Left colon (tissue), 2 donors: ENCODE measurements around the gene TGFBR2. TPM values are rescaled to one million over a fixed set of nuclear protein-coding genes. Genes with fewer than 3 reads are reported as not detected.
A peak's percentile ranks its signal among the peaks of the same experiment; 100 is the strongest.
"Not testable (repeated sequence)": the region's sequence is repeated elsewhere in the genome, so short reads cannot be mapped to it uniquely, and the experiment has no call there.

Source experiments
- ATAC-seq: fragments of 200-7000 bp; cut with Tn5 transposase; one replicate; pipeline ENCODE4 v1.9.1; 2020; ENCODE audit warnings: mild to moderate bottlenecking, moderate library complexity
- DNase-seq, 2 donors: peaks; one replicate each; pipeline ENCODE4 v3.0.0-alpha.2; 2020
- intact Hi-C, 2 donors: fragments of 100-400 bp; cut with DNase I in 1 of 2; cut with micrococcal nuclease in 1 of 2; formaldehyde crosslinking; loops; one replicate each; pipeline versions ENCODE4 v1.11.2 to v1.14.0; 2022; cut with DNase I, micrococcal nuclease
- total RNA-seq, 2 donors: library from RNA; stranded (reverse); fragmentation: NEBNext Ultra II Directional; extraction: Animal tissue kit (Norgen Biotek cat#: 25700); gene quantifications; one replicate each; pipeline ENCODE4 v1.2.1, GENCODE V29; 2021
- donor health status: DM: no; HTN: no; CAD: no.
- donor health status: DM: yes; HTN: yes; CAD: no.

Gene TGFBR2
- total RNA-seq, 2 donors from 2014 or later = 43.0 to 57.6 TPM

DNA sequence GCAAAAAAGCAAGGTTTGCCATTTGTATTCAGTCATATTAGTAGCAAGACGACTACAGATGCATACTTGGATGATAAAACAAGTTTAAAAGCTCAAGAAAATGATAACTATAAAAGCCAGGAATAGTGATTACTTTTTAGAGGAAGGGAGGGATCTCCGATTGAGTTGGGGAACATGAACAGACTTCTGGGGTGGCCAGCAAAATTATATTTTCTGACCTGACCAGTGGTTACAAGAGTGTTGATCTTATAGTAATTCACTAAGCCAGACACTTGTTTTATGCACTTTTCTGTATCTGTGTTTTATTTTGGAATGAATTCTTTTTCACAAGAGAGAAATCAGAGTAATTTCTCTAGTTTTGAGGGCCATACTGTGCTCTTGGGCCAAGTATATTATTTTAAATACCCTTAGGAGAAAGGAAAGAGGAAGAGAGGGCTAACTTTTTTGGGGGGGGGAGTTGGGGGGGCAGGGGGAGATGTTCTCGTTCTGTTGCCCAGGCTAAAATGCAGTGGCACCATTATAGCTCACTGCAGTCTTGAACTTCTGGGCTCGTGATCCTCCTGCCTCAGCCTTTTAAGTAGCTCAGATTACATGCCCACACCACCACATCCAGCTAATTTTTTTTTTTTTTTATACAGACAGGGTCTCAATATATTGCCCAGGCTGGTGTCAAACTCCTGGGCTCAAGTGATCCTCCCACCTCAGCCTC lies 57.3 kb downstream of the TGFBR2 start:
- ATAC-seq = no peak
- intact Hi-C loops = no loop called here
- DNase-seq = no peak

DNA sequence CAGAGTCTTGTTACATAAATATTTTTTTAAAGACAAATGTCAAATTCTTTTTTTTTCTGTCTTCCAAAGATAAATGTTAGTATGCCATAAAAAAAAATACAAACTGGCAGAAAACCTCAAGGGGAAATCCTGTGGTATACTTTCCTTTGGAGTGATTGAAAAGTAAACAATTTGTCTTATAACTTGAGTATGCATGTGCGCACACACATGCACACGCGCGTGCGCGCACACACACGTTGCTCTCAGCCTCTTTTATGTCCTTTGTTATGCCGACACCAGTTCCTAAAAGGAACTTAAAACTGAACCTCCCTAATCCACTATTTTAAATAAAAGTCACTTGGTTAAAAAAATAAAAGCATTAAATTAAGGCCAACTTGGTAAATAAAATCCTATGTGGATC lies 58.1 kb downstream of the TGFBR2 start:
- intact Hi-C loops = no loop called here
- ATAC-seq (no peak), DNase-seq (no peak)

DNA sequence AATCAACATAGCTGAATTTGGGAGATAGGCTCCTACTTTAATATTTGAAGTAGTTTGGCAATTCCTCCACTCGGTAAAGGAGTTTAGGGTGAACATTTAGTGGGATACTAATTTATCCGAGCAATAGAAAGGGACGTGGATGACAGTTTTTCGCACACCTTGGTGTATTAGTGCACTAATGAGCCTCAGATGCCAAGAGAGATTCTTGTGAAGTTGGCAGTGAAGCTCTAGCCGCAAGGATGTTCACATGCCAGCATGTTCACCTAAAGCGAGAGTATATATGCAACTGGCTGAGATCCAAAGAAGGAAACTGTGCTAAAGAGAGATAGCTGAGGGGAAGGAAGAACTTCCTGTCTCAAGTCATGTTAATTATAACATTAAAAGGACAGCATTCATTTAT lies 58.5 kb downstream of the TGFBR2 start:
- ATAC-seq (no peak), DNase-seq (no peak)
- intact Hi-C loops = no loop called here

DNA sequence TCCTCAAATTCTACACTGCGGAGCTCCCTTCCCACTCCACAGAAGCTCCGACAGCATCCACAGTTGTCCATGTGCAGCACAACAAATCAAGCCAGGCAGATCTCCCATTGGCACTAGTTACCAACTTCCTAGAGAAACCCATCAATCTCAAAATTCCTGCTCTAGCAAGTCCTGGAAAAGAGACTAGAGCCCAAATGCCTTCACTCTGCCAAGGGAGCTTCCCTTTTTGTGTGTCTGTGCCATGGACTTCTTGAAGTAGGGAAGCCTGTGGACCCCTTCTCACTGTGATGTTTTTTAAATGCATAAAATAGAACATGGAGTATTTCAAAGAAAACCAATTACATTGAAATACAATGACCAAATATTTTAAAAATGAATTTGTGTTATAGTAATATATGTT lies 59.1 kb downstream of the TGFBR2 start:
- DNase-seq = no peak
- intact Hi-C loops = no loop called here

DNA sequence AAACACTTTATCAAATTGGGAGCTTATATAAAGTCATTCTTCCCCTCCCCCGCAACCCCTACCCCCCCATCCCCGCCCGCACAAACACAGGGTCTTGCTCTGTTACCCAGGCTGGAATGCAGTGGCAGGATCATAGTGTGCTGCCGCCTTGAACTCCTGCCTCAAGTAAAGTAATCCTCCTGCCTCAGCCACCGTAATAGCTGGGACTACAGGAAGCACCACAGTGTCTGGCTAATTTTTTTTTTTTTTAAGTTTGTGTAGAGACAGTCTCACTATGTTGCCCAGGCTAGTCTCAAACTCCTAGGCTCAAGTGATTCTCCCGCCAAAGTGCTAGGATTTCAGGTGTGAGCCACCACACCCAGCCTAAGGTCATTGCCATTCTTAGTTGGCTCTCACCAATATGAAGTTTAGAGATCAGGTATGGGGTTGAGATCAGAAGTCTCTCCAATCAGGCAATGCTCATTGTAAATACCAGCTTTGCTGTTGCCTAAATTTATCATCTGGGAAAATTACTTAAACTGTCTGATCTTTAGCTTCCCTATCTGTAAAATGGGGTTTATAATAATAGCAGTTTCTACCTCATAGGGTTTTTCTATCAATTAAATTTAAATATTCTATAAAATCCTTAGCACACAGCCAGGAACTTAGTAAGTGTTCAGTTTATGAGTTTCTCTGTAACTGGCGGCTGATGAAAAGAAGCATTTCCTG lies 60.3 kb downstream of the TGFBR2 start:
- DNase-seq = no peak
- no peak for ATAC-seq
- intact Hi-C loops = no loop called here

More for the DNA sequence above, 59.1 kb downstream of the TGFBR2 start:
- ATAC-seq = no peak

DNA sequence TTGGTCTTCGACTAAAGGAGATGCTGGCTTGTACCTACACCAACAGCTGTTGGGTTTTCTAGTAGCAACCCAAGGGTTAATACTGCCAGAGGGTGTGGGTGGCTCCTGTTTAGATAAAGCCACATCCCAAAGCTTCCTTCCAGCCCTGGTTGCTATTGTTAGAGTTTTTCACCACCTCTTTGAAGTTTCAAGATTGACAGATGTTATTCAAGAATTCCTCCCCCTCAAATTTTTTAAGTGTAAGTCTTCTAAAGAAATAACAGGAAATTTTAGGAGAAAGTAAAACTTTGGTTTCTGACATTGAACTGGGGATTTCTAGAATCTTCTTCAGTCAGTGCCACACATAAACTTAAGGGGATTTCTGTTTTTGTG lies 60.9 kb downstream of the TGFBR2 start:
- intact Hi-C loops = no loop called here
- ATAC-seq (peak; percentile 42), DNase-seq (no peak)

DNA sequence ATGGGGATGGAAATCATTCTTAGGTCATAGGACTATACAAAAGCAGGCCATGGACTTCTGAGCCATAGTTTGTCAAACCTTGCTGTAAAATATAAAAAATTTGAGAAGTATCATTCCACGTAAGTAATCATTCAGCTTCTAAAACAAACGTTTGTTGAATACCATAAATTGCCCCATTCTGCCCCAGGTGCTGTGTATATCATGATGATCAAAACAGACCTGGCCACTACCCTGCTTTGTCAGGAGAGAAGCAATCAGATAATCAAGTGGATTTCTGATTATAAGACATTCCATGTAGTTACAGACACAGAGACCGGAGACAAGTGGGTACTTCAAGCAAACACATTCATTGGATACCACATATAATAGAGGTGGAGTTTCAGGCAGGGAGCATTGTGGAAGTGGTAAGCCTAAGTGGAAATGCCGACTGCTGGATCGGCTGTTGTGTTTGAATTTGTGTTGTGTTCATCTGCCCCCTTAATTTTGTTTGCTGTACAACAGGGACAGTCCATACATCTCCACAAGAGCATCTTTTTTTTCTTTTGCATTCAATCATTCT lies 61.7 kb downstream of the TGFBR2 start:
- DNase-seq = no peak
- intact Hi-C loops = no loop called here
- no peak for ATAC-seq

DNA sequence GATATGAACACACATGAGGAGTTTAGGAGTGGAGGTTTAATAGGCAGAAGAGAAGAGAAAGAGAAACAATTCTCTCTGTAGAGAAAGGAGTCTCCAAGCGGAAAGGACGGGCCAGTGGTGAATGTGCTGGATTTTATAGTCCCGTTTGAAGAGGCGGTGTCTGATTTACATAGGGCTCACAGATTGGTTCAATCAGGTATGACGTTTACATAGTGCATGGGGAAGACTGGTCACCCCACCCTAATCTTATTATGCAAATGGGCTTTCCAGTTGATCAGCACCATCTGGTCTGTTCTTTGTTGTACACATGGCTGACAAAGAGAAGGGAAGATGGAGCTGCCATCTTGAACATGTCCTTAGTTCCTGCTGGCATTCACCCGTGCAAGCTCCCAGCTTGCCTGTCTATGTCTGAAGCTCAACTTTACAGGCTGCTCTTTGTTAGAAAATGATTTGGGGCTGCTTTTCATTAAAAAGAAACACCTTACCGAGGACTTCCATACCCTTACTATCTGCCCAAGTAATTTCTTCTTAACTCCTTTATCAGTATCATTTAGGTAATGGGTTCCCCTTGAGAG lies 63.0 kb downstream of the TGFBR2 start:
- DNase-seq, intact Hi-C loops, ATAC-seq: not testable (repeated sequence)

DNA sequence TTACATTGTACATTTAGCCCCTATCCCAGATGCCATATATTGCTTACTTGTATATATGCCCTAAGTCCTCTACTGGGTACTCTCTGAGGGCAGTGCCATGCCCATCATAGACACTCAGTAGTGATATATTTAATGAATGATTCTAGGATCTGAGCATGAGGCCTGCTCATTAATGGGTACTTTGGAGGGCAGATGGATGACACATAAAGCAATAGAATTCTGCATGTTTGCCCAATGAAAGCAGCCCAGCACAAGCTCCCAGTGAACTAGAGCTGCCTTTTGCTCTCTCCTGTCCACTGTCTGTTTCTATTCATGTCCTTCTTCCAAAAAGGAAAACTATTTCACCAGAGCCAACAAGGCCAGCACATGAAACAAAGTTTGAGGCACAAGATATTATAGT lies 63.9 kb downstream of the TGFBR2 start:
- ATAC-seq (no peak), DNase-seq (no peak)
- intact Hi-C loops = no loop called here

DNA sequence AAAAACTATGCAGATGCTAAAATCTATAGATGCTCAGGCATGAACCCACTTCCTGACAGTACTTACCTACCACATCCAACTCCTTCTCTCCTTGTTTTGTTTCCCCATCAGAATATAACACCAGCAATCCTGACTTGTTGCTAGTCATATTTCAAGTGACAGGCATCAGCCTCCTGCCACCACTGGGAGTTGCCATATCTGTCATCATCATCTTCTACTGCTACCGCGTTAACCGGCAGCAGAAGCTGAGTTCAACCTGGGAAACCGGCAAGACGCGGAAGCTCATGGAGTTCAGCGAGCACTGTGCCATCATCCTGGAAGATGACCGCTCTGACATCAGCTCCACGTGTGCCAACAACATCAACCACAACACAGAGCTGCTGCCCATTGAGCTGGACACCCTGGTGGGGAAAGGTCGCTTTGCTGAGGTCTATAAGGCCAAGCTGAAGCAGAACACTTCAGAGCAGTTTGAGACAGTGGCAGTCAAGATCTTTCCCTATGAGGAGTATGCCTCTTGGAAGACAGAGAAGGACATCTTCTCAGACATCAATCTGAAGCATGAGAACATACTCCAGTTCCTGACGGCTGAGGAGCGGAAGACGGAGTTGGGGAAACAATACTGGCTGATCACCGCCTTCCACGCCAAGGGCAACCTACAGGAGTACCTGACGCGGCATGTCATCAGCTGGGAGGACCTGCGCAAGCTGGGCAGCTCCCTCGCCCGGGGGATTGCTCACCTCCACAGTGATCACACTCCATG lies 65.3 kb downstream of the TGFBR2 start:
- intact Hi-C loops = no loop called here
- DNase-seq = no peak
- ATAC-seq = no peak

DNA sequence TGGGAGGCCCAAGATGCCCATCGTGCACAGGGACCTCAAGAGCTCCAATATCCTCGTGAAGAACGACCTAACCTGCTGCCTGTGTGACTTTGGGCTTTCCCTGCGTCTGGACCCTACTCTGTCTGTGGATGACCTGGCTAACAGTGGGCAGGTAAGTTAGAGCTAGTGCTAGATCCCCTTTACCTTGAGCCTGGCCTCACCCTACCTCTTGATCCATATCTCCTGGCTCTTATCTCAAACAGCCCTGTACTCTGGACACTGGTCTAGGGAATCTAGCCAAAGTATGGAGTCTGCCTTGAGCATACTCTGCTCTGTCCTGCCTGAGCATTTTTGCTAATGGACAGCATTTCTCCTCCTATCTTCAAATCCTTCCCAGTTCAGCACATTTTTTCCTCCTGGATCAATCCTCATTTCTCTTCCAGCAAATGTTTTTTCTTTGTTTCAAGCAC lies 65.9 kb downstream of the TGFBR2 start:
- intact Hi-C loops = no loop called here
- ATAC-seq (no peak), DNase-seq (no peak)

DNA sequence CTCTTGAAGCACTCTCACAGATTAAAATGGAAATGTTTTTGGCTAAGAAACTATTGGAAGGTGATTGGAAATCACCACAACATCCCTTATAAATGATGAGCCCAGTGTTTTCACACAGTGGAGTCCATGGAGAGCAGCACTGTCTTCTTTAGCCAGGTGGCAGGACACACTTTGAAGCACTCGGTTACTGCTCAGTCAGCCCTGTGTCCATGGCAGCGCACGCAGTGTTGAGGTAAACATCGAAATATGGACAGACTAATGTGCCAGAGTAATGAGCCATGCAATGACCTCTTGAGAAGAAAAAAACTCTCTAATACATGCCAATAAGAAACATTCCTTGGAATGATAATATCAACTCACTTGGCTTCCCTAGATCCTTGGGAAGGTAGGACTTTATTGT lies 66.6 kb downstream of the TGFBR2 start:
- intact Hi-C loops = no loop called here
- no peak for ATAC-seq
- no peak for DNase-seq

DNA sequence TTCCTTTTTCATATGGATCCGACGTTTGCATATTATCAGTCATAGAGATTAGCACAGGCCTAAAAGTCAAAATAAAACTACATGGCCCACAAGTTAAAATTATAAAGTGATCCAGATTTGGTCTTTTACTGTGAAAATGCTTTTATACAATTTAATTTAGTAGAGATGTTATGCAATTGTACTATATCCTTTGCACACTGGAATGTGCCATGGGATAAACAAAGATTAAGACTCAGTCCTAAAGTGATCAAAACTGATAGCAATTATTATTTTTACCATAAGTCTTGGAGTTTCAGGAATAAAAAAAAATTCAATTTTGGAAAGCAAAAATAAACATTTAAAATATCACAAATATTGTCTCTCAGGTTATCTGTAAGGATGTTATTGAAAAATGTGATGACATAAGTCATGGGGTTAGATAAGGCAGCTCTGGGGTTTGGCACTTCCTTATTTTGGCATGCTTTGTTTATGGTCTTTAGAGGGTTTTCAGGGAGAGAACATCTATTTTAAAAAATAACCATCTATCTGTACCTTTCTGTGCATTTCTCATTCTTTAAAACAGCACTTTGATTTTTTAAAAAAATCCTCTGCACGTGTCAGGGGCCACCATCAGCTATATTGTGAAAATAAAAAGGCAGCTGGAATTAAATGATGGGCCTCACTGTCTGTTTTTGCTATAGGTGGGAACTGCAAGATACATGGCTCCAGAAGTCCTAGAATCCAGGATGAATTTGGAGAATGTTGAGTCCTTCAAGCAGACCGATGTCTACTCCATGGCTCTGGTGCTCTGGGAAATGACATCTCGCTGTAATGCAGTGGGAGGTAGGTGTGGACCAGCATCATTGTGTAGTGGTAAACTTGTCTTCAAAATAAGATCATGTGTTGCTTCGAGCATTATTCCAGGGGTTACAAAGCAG lies 67.3 kb downstream of the TGFBR2 start:
- DNase-seq (no peak), ATAC-seq (no peak)
- intact Hi-C loops = no loop called here

DNA sequence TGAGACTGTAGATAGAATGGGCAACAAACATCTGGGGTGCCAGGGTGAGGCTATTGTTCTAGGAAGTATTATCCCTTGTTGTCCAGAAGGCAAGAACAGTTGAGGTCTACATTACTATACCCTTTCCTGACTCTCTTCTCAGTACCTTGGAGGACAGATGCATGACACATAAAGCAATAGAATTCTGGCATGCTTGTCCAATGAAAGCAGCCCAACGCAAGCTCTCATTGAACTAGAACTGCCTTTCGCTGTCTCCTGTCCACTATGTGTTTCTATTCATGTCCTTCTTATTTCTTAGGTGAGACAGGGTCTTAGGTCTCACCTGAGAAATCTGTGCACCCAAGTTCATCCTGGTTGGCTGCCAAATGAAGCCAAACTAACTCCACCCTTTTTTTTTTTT lies 68.6 kb downstream of the TGFBR2 start:
- intact Hi-C loops = no loop called here
- no peak for DNase-seq
- no peak for ATAC-seq

DNA sequence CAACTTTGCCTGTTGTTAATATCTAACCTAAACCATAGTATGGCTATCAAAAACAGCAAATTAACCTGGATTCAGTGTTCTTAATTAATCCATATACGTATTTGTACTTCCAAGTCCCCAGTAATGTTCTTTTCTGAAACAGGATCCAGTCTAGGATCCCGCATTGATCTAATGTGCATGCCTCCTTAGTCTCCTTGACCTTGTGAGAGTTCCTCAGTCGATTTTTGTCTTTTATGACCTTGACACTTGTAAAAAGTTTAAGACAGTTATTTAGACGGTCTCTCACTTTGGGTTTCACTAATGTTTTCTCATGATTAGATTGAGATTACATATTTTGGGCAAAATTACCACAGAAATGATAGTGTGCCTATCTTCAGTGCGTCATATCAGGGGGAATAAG lies 69.4 kb downstream of the TGFBR2 start:
- intact Hi-C loops = no loop called here
- no peak for ATAC-seq
- DNase-seq = no peak

DNA sequence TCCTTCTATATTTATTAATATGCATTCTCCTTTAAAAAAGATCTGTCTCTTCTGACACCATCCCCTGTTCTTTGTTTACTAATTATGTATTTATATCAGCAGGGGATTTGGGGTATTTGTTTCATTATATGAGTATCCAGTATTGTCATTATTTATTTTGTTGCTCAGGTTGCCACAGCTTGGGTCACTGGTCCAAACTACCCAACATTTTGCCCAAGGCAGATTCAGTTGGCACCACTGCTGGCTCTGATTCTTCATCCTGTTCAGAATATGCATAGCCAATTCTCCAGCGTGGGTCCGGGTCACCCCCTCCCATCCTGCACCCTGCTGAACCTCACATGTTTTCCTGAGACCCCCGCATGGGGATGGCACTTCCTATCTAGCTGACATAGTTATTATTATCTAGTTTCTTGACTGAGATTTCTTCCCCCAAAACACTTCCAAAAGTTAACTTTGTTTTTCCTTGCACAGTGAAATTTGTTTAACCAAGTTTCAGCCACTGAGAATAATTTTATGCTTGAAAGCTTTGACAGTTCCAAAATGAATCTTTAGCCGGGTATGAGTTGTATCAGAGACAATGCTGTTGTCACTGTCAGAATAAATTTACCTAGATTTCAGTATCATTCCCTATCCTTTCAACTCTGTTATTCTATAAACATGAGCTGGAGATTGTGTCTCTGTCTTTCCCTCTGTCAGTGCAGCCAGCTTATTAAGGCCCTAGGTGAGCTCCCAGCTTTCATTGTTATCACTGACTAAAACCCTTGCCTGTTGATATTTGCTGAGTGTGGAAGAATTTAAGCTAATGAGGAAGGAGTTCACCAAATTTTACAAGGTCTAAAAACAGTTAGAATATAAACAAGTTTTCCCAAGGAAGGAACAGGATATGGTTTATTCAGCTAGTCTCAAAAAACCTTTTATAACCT lies 70.3 kb downstream of the TGFBR2 start:
- intact Hi-C loops = no loop called here
- no peak for ATAC-seq
- no peak for DNase-seq

DNA sequence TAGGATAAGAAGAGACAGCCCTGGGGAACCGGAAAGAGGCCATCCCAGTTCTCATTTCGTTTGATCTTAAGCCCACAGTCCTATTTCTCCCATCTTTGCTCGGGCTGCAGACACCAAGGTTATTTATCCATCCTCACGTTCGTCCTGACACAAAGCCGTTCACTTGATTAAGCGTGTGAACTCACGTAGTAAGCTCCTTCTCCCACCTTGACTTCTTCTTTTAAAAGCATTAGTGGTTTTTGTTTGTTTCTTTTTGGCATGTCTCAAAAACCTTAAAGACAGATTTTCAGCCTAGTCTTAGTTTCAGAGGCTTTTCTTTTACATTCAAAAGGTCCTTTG lies 70.9 kb downstream of the TGFBR2 start:
- ATAC-seq (no peak), DNase-seq (no peak)
- intact Hi-C loops = no loop called here

DNA sequence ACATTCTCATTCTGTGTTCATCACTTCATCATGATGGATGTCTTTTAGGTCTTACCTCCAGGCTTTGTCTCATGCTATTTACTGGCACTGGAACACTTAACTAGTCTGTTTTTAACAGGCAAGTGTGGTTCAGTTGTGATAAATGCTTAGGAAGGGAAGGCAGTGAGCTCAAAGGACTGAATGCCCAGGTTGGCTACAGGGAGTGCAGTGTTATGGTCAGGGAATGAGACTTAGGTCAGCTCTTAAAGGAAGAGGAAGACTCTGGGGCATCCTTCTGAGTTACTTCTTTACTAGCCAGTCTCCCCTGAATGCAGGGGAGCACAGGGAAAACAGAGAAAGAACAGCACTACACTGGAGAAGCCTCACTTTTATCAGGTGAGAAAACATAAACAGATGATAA lies 72.6 kb downstream of the TGFBR2 start:
- DNase-seq = no peak
- ATAC-seq = no peak
- intact Hi-C loops = no loop called here
